ENCODE data around the gene USO1.

DNA sequence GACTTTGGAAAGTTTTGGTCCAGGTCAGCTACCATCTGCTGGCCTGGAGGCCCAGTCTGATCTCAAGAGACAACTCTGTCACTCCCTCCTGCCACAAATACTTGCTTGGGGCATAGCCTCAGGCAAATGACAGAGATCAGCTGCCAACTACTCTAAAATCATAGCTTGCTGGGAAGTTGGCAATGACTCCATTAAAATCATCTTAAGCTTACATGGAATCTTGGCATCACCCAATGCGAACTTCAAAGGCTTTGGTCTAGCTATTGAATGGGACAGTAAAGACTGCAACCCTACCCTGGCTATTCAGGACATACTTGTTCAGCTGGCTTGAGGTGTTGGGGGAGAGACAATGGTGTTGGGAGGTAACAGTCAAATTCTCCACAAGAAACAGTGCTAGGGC is 7.0 kb upstream of the USO1 start:
- TF ChIP-seq, protein P1, sequence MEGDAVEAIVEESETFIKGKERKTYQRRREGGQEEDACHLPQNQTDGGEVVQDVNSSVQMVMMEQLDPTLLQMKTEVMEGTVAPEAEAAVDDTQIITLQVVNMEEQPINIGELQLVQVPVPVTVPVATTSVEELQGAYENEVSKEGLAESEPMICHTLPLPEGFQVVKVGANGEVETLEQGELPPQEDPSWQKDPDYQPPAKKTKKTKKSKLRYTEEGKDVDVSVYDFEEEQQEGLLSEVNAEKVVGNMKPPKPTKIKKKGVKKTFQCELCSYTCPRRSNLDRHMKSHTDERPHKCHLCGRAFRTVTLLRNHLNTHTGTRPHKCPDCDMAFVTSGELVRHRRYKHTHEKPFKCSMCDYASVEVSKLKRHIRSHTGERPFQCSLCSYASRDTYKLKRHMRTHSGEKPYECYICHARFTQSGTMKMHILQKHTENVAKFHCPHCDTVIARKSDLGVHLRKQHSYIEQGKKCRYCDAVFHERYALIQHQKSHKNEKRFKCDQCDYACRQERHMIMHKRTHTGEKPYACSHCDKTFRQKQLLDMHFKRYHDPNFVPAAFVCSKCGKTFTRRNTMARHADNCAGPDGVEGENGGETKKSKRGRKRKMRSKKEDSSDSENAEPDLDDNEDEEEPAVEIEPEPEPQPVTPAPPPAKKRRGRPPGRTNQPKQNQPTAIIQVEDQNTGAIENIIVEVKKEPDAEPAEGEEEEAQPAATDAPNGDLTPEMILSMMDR (IDR thresholded peaks at IDR 0.05; ENCODE audit: borderline replicate concordance, extremely low read depth, low read length, poor library complexity, severe bottlenecking) = no peak
- no peak for TF ChIP-seq EZH2 (IDR thresholded peaks at IDR 0.05; ENCODE audit: borderline replicate concordance, low read depth, low read length, severe bottlenecking)
